Sigmoid colon (tissue), 7 donors: ENCODE data around the gene DFFB. TPM values are rescaled to one million over a fixed set of nuclear protein-coding genes. Genes with fewer than 3 reads are reported as not detected.
"Not testable (repeated sequence)": the region's sequence is repeated elsewhere in the genome, so short reads cannot be mapped to it uniquely, and the experiment has no call there.

Experiments used
- DNase-seq: peaks from one replicate; pipeline ENCODE4 v3.0.0-alpha.2; 2019
- H3K27ac ChIP-seq, 4 donors: fragments of 200-600 bp; sonication (generic); one replicate each; pipeline ENCODE4 v1.5.1; 2016 to 2019; ENCODE audit warnings: mild to moderate bottlenecking in 1 of 4
- H3K27me3 ChIP-seq, 3 donors: fragments of 200-600 bp; sonication (generic); one replicate each; pipeline ENCODE4 v1.5.1; 2019; ENCODE audit warnings: mild to moderate bottlenecking in 1 of 3
- H3K36me3 ChIP-seq, 4 donors: fragments of 200-600 bp; sonication (generic); one replicate each; pipeline ENCODE4 v1.5.1; 2016 to 2019
- H3K4me1 ChIP-seq, 4 donors: fragments of 200-600 bp; sonication (generic); one replicate each; pipeline ENCODE4 v1.5.1; 2017 to 2019
- H3K4me3 ChIP-seq, 4 donors: fragments of 200-600 bp; sonication (generic); one replicate each; pipeline ENCODE4 v1.5.1; 2017 to 2019; ENCODE audit warnings: mild to moderate bottlenecking in 2 of 4, moderate library complexity in 1 of 4
- H3K9me3 ChIP-seq, 4 donors: fragments of 200-600 bp in 3 of 4; sonication (generic) in 3 of 4; one replicate each; pipeline versions ENCODE4 v1.5.1 to v1.6.1; 2013 to 2019
- EP300 ChIP-seq, 4 donors: sonication (generic); formaldehyde crosslinking; IDR thresholded peaks; one replicate each; pipeline ENCODE4 v1.6.1; 2017; ENCODE audit warnings: antibody characterized with exemption in 4 of 4
- POLR2A ChIP-seq, 2 donors: fragments of 450-650 bp; IDR thresholded peaks; one replicate each; pipeline ENCODE4 v1.6.1; 2016; ENCODE audit warnings: antibody characterized with exemption in 2 of 2, mild to moderate bottlenecking in 2 of 2, moderate library complexity in 2 of 2
- POLR2AphosphoS5 ChIP-seq, 4 donors: sonication (generic); formaldehyde crosslinking; IDR thresholded peaks; one replicate each; pipeline ENCODE4 v1.6.1; 2017; ENCODE audit warnings: antibody characterized with exemption in 4 of 4
- WGBS, 2 donors: extraction: QIAGEN DNeasy Blood & Tissue Kit; methylation state at CpG; one replicate each; pipeline ENCODE4 v1.1.7; 2013; 5-methylcytosine and 5-hydroxymethylcytosine counted together
- intact Hi-C: fragments of 100-400 bp; cut with DNase I; formaldehyde crosslinking; loops from one replicate; pipeline ENCODE4 v1.15.1; 2023
- polyA plus RNA-seq, 3 donors: library from polyadenylated mRNA; stranded (reverse); fragments of 200-250 nt; gene quantifications; one replicate each; pipeline ENCODE4 v1.2.3, GENCODE V29; 2013
- total RNA-seq, 4 donors: library from RNA; depleted of rRNA; stranded (reverse); fragments of >200 nt; gene quantifications; one replicate each; pipeline ENCODE4 v1.1.0, GENCODE V29; 2016
- TF ChIP-seq, protein P1 (sequence below), 4 experiments: fragments of 450-650 bp in 3 of 4; fragments of 200-600 bp in 1 of 4; IDR thresholded peaks; one replicate each; pipeline ENCODE4 v1.5.1; 2016 to 2019; ENCODE audit warnings: antibody characterized with exemption in 4 of 4, mild to moderate bottlenecking in 3 of 4, moderate library complexity in 2 of 4
- donor health status: healthy with polysubstance abuse.
- donor health status: Bipolar disorder and iron deficiency.
- donor health status: healthy.

The DFFB gene, protein sequence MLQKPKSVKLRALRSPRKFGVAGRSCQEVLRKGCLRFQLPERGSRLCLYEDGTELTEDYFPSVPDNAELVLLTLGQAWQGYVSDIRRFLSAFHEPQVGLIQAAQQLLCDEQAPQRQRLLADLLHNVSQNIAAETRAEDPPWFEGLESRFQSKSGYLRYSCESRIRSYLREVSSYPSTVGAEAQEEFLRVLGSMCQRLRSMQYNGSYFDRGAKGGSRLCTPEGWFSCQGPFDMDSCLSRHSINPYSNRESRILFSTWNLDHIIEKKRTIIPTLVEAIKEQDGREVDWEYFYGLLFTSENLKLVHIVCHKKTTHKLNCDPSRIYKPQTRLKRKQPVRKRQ
- total RNA-seq: 1 to 10 TPM; 2.9 to 7.4 (median 6.6) TPM
- polyA plus RNA-seq: 1 to 10 TPM; 1.8 to 9.0 (median 3.2) TPM

- intact Hi-C loops: loop anchor here (2.0 to 5.0 kb wide), 2 partner anchors 44 to 1445 kb away; partner anchors contain the start of genes C1orf174 and PEX10
- Histone ChIP-seq H3K36me3 (peaks cover 0 to 3% (median 0%) of the 10 kb centered on the region in 4 donors), H3K4me1 (peaks cover 5 to 33% (median 26%) of the 10 kb centered on the region in 4 donors), H3K27me3 (no peaks in the 10 kb centered on the region), H3K27ac (peak within 1 kb of the TSS; percentile 78 to 85 (median 82)), H3K9me3 (no peaks in the 10 kb centered on the region), H3K4me3 (peak within 1 kb of the TSS; percentile 68 to 91 (median 84))
- DNase-seq: peak; percentile 90
- TF ChIP-seq POLR2AphosphoS5 (IDR thresholded peaks at IDR 0.05): peak; percentile 55 to 83 (median 78)
- TF ChIP-seq, protein P1, sequence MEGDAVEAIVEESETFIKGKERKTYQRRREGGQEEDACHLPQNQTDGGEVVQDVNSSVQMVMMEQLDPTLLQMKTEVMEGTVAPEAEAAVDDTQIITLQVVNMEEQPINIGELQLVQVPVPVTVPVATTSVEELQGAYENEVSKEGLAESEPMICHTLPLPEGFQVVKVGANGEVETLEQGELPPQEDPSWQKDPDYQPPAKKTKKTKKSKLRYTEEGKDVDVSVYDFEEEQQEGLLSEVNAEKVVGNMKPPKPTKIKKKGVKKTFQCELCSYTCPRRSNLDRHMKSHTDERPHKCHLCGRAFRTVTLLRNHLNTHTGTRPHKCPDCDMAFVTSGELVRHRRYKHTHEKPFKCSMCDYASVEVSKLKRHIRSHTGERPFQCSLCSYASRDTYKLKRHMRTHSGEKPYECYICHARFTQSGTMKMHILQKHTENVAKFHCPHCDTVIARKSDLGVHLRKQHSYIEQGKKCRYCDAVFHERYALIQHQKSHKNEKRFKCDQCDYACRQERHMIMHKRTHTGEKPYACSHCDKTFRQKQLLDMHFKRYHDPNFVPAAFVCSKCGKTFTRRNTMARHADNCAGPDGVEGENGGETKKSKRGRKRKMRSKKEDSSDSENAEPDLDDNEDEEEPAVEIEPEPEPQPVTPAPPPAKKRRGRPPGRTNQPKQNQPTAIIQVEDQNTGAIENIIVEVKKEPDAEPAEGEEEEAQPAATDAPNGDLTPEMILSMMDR (IDR thresholded peaks at IDR 0.05): no peak
- no peak for TF ChIP-seq EP300 (IDR thresholded peaks at IDR 0.05)
- no peak for TF ChIP-seq POLR2A (IDR thresholded peaks at IDR 0.05)
- WGBS, 2 donors: 0 to 1% methylated on average over 73 of the region's 73 CpGs
These were observed at the start of gene DFFB, which contains the start of gene CEP104 for GRCh38 chr1:3856923-3857790. TSS of gene DFFB (plus strand) at chr1:3857476. CDS start at chr1:3857604, 128 bp downstream. TSS of gene CEP104 (minus strand) at chr1:3857211. CDS start at chr1:3852407, 4,804 bp downstream.

DNA sequence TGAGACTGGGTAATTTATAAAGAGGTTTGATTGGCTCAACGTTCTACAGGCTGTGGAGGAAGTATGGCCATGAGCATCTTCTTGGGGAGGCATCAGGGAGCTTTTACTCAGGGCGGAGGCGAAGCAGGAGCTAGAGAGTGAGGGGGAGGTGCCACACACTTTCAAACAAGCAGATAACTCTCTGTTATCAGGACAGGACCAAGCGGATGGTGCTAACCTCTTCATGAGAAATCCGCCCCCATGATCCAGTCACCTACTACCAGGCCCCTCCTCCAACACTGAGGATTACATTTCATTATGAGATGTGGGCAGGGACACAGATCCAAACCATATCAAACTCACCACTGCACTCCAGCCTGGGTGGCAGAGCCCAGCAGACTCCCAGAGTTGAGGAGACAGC is 49.5 kb upstream of the DFFB start:
- no peaks in the 10 kb centered on the region for H3K9me3 ChIP-seq
- DNase-seq: no peak
- TF ChIP-seq, protein P1 (IDR thresholded peaks at IDR 0.05): no peak
- TF ChIP-seq POLR2A (IDR thresholded peaks at IDR 0.05) (no peak), EP300 (IDR thresholded peaks at IDR 0.05) (no peak), POLR2AphosphoS5 (IDR thresholded peaks at IDR 0.05) (no peak)
- peaks cover 0 to 10% (median 7%) of the 10 kb centered on the region in 3 donors for H3K27me3 ChIP-seq
- H3K36me3 ChIP-seq: no peaks in the 10 kb centered on the region
- WGBS, 2 donors: 82 to 85% methylated on average over 5 of the region's 5 CpGs
- H3K4me3 ChIP-seq: no peak overlapping the region
- H3K27ac ChIP-seq: no peak overlapping the region
- no peaks in the 10 kb centered on the region for H3K4me1 ChIP-seq
- intact Hi-C loops: no loop called here

DNA sequence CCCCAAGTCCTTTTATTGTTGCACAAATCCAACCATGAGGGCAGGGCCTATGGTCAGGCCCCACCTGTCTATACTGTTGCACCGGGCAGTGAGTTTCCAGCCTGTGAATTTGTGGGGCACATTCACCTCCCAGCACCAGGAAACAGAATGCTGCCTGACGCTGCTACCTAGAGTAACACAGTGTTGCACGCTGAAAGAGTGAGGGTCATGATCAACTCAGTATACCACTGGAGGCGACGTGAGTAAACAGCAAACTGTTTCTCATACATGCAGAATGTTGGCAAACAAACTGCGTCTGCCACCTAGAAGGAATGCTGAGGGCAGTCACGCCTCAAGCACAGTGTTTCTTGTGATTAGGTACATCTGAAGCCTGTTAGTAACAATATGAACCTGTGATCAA is 47.6 kb upstream of the DFFB start:
- peak; percentile 26 for DNase-seq
- WGBS, 2 donors: 45 to 69% methylated on average over 7 of the region's 7 CpGs
- intact Hi-C loops: no loop called here
- no peaks in the 10 kb centered on the region for H3K27me3 ChIP-seq
- TF ChIP-seq, protein P1 (IDR thresholded peaks at IDR 0.05): no peak
- TF ChIP-seq POLR2A (IDR thresholded peaks at IDR 0.05) (no peak), POLR2AphosphoS5 (IDR thresholded peaks at IDR 0.05) (no peak), EP300 (IDR thresholded peaks at IDR 0.05) (no peak)
- H3K36me3 ChIP-seq: peaks cover 0 to 13% (median 9%) of the 10 kb centered on the region in 4 donors
- no peak overlapping the region for H3K4me3 ChIP-seq
- H3K9me3 ChIP-seq: no peaks in the 10 kb centered on the region
- H3K4me1 ChIP-seq: no peaks in the 10 kb centered on the region
- H3K27ac ChIP-seq: no peak overlapping the region

- H3K9me3 ChIP-seq, intact Hi-C loops: not testable (repeated sequence)
- peaks cover 0 to 19% (median 15%) of the 10 kb centered on the region in 4 donors for H3K36me3 ChIP-seq
These were observed 47.0 kb upstream of the DFFB start for GRCh38 chr1:3810149-3810761.

More at GRCh38 chr1:3810149-3810761, 47.0 kb upstream of the DFFB start:
- not testable (repeated sequence) for H3K27me3 ChIP-seq, H3K4me3 ChIP-seq, H3K27ac ChIP-seq, H3K4me1 ChIP-seq
- DNase-seq: peak; percentile 22
- WGBS, 2 donors: 70 to 74% methylated on average over 9 of the region's 9 CpGs
